Mucosa of descending colon (tissue), 3 donors: Measurements from ENCODE around the gene PLD1. TPM values are rescaled to one million over a fixed set of nuclear protein-coding genes. Genes with fewer than 3 reads are reported as not detected.

Source experiments
- ATAC-seq: fragments of 200-7000 bp; cut with Tn5 transposase; one replicate; pipeline ENCODE4 v1.9.1; 2020; ENCODE audit warnings: mild to moderate bottlenecking, moderate library complexity
- DNase-seq, 3 donors: peaks; one replicate each; pipeline ENCODE4 v3.0.0-alpha.2; 2020
- H3K36me3 ChIP-seq: fragments of 200-600 bp; one replicate; pipeline ENCODE4 v1.8.0; 2021; ENCODE audit warnings: low read depth, mild to moderate bottlenecking
- H3K4me1 ChIP-seq: fragments of 200-600 bp; one replicate; pipeline ENCODE4 v1.8.0; 2021; ENCODE audit warnings: low read depth, mild to moderate bottlenecking
- H3K4me3 ChIP-seq: fragments of 200-600 bp; one replicate; pipeline ENCODE4 v1.8.0; 2021; ENCODE audit warnings: mild to moderate bottlenecking
- H3K9me3 ChIP-seq: fragments of 200-600 bp; one replicate; pipeline ENCODE4 v1.8.0; 2021; ENCODE audit warnings: mild to moderate bottlenecking
- intact Hi-C, 2 donors: fragments of 100-400 bp; cut with DNase I in 1 of 2; cut with micrococcal nuclease in 1 of 2; formaldehyde crosslinking; loops; one replicate each; pipeline versions ENCODE4 v1.11.0 to v1.11.1; 2022; cut with DNase I, micrococcal nuclease
- total RNA-seq, 3 donors: library from RNA; stranded (reverse); fragmentation: NEBNext Ultra II Directional in 2 of 3; extraction: Animal tissue kit (Norgen Biotek cat#: 25700) in 2 of 3; gene quantifications; one replicate each; pipeline versions ENCODE4 v1.2.1 to v1.2.4, GENCODE V29; 2021 to 2023
- TF ChIP-seq, protein P1 (sequence below): fragments of 200-600 bp; IDR thresholded peaks from one replicate; pipeline ENCODE4 v1.8.0; 2022; ENCODE audit warnings: antibody characterized with exemption, mild to moderate bottlenecking
- donor health status: DM: no; HTN: no; CAD: no; lungs with moderate emphysema.
- donor health status: DM: no; HTN: no; CAD: no.
- donor health status: DM: no; HTN: yes; CAD: no.

PLD1 gene
- total RNA-seq, 3 donors from 2014 or later: 46.6 to 105 (median 65.1) TPM

DNA sequence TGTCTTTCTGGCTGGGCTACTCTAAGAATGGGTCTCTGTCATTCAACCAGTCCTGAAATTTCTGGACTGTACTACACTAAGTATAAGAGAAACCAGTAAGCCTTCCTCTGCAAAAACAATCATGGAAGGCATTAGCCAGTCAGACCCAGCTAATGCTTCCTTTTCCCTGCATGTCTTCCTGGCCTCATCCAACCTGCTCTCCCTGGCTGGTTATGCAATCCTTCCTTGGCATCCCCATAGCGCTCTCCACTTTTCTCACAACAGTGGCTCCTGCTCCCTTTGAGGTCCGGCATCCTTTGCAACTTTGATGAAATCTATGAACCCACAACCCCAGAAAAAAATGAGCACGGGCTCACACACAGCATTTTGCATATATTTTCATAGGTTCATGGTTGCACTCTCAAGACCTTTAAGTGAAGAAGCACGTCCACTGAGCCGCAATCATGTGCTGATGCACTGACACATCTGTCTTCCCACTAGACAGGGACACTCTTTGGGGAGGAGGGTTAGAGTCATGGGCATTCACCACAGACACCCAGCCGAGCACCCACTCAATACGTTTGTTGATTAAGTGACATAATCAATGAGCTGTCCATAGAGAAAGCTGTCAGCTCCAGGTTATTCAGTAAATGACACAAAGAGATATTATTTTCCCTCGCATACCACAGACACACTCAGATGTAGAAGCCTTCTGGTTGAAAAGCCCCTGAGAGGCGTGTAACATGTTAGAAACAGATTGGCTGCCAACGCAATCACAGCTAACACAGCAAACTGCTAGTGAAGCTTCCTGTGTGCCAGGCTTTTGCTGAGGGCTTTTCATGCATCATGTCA is 66.7 kb downstream of the PLD1 start:
- intact Hi-C loops: no loop called here
- no peak for ATAC-seq
- no peak for DNase-seq
- H3K4me1 ChIP-seq: peaks cover 11% of the 10 kb centered on the region
- TF ChIP-seq, protein P1, sequence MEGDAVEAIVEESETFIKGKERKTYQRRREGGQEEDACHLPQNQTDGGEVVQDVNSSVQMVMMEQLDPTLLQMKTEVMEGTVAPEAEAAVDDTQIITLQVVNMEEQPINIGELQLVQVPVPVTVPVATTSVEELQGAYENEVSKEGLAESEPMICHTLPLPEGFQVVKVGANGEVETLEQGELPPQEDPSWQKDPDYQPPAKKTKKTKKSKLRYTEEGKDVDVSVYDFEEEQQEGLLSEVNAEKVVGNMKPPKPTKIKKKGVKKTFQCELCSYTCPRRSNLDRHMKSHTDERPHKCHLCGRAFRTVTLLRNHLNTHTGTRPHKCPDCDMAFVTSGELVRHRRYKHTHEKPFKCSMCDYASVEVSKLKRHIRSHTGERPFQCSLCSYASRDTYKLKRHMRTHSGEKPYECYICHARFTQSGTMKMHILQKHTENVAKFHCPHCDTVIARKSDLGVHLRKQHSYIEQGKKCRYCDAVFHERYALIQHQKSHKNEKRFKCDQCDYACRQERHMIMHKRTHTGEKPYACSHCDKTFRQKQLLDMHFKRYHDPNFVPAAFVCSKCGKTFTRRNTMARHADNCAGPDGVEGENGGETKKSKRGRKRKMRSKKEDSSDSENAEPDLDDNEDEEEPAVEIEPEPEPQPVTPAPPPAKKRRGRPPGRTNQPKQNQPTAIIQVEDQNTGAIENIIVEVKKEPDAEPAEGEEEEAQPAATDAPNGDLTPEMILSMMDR: no peak
- no peaks in the 10 kb centered on the region for H3K9me3 ChIP-seq
- no peak overlapping the region for H3K4me3 ChIP-seq
- H3K36me3 ChIP-seq: no peaks in the 10 kb centered on the region

DNA sequence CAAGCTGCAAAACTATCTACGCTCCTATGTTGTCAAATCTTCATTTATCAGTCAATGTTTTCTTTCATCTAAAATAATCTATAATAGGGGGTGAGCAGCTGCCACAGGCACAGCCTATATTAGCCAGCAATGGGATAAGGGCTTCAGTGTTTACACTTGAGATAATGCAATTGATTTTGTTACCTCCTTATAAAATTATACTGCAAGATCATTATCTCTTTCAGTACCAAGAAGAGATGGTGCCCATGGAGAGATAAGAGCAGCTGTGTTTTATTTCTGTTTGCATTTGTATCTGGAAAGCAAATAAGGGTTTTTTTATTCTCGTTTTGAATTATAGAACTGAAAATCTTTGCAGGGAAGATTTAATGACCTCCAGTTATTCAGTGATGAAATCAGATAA is 68.9 kb downstream of the PLD1 start:
- intact Hi-C loops: no loop called here
- H3K36me3 ChIP-seq: no peaks in the 10 kb centered on the region
- no peak overlapping the region for H3K4me3 ChIP-seq
- ATAC-seq (peak; percentile 19), DNase-seq (no peak)
- TF ChIP-seq, protein P1: no peak
- no peaks in the 10 kb centered on the region for H3K9me3 ChIP-seq
- H3K4me1 ChIP-seq: peaks cover 11% of the 10 kb centered on the region

DNA sequence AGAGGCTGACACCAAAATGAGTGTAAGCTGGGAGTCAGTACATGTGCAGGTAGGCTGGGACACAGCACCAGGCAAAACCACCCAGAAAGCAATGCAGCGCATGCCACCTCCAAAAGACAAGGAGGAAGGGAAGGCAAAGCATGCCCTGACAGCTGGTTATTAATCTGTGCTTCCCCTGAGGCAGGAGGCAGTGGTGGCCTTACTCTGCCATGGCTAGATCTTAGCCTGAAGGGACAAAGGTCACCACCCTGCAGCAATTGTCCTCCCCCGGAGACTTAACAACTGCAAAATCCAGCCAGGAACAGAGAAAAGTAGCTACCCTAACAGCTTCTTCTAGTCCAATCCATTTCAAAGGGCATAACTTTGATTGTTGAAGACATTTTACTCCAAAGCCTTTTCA is 73.7 kb downstream of the PLD1 start:
- Histone ChIP-seq H3K9me3 (no peaks in the 10 kb centered on the region), H3K4me3 (no peak overlapping the region), H3K36me3 (no peaks in the 10 kb centered on the region), H3K4me1 (peaks cover 10% of the 10 kb centered on the region)
- no peak for DNase-seq
- TF ChIP-seq, protein P1: no peak
- ATAC-seq: peak; percentile 26
- intact Hi-C loops: no loop called here

DNA sequence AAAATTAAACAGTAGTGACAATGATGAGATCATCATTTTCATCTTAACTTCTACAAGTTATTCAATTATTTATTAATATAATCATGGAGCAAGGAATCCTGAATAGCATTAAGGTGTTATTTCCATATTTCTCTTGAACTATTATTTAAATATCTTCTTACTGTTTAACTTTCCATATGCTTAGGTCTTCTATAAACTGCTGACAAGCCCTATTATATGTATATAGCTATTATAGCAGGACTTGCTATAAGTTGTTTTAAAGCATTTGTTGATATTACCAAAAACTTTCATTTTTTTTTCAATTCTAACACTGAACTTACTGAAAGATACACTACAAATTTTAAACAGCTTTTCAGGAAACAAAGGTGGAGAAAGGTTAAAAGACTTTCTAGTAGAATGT is 76.7 kb downstream of the PLD1 start:
- no peak for DNase-seq
- Histone ChIP-seq H3K9me3 (no peaks in the 10 kb centered on the region), H3K36me3 (no peaks in the 10 kb centered on the region), H3K4me3 (no peak overlapping the region), H3K4me1 (no peaks in the 10 kb centered on the region)
- no peak for ATAC-seq
- intact Hi-C loops: no loop called here
- TF ChIP-seq, protein P1: no peak

DNA sequence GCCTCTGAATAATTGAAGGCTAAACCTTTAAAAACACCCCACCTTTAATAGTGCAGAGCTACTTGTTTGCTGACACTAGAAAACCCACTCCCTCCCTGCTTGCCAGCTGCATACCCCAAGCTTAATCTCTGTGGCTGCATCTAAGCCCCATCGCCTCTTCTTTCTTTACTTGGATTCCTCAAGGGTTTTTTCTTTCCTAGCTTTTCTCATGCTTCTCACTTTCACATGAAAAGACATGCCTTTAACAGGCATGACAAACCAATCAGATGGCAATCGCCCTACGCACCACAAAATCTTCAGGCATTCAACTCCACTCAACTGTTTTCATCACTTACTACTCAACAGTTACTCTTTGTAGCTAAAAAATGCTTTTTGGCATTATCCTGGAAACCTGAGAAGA is 77.5 kb downstream of the PLD1 start:
- TF ChIP-seq, protein P1: no peak
- Histone ChIP-seq H3K9me3 (no peaks in the 10 kb centered on the region), H3K4me1 (no peaks in the 10 kb centered on the region), H3K36me3 (no peaks in the 10 kb centered on the region), H3K4me3 (no peak overlapping the region)
- intact Hi-C loops: no loop called here
- DNase-seq (no peak), ATAC-seq (no peak)
